Anterior cingulate cortex (tissue), 58 donors: ENCODE results near the gene IL25.

Source experiments
- DNase-seq, 58 donors: peaks; one replicate each; lab custom pipeline; 2025; lab: John Stamatoyannopoulos, UW

Gene IL25

DNA sequence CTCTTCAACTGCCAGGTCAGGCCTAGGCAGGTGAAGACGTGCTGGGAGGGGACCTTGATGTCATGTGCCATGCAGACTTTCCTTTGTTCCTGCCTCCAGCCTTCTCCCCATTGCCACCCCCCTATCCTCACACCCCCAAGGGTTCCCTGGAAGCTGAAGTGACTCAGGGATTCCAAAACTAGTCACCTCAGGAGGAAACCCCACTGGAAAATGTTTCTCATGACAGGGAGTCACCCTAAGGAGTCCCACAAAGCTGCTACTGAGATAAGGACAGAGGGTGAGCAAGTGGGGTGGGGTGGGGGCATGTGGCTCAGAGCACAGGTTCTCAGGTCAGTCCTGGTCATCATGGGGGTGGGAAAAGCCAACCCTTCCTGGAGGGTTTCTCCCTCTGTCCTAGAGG lies 2.4 kb upstream of the IL25 start:
- no peak for DNase-seq

DNA sequence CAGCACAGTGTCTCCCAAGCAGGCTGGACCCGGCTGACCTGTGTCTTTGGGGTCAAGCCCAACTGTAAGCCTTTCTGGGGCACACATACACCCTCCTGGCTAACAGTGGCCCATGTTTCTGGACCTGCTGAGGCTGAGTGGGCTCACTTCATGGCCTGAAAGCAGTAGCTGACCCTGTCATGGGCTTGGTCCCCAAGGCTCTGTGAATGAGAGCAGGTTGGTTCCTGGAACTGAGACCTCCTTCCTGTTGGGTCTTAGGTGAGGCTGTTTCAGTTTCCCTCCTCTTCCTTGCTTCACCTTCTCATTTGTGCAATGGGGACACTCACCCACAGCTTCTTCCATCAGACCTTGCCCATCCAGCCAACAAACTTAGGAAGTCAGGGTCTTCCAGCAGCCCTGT lies 744 bp upstream of the IL25 start:
- DNase-seq, result no peak

DNA sequence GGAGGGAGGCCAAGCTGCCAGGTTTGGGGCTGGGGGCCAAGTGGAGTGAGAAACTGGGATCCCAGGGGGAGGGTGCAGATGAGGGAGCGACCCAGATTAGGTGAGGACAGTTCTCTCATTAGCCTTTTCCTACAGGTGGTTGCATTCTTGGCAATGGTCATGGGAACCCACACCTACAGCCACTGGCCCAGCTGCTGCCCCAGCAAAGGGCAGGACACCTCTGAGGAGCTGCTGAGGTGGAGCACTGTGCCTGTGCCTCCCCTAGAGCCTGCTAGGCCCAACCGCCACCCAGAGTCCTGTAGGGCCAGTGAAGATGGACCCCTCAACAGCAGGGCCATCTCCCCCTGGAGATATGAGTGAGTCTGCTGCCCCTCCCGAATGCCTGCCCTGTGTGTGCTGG lies 432 bp downstream of the IL25 start:
- DNase-seq, result no peak

DNA sequence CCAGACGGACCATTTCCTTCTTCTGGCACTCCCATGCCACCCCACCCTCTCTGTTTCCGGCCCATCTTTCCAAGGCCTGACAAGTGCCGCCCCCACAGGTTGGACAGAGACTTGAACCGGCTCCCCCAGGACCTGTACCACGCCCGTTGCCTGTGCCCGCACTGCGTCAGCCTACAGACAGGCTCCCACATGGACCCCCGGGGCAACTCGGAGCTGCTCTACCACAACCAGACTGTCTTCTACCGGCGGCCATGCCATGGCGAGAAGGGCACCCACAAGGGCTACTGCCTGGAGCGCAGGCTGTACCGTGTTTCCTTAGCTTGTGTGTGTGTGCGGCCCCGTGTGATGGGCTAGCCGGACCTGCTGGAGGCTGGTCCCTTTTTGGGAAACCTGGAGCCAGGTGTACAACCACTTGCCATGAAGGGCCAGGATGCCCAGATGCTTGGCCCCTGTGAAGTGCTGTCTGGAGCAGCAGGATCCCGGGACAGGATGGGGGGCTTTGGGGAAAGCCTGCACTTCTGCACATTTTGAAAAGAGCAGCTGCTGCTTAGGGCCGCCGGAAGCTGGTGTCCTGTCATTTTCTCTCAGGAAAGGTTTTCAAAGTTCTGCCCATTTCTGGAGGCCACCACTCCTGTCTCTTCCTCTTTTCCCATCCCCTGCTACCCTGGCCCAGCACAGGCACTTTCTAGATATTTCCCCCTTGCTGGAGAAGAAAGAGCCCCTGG lies 3.1 kb downstream of the IL25 start:
- no peak for DNase-seq

DNA sequence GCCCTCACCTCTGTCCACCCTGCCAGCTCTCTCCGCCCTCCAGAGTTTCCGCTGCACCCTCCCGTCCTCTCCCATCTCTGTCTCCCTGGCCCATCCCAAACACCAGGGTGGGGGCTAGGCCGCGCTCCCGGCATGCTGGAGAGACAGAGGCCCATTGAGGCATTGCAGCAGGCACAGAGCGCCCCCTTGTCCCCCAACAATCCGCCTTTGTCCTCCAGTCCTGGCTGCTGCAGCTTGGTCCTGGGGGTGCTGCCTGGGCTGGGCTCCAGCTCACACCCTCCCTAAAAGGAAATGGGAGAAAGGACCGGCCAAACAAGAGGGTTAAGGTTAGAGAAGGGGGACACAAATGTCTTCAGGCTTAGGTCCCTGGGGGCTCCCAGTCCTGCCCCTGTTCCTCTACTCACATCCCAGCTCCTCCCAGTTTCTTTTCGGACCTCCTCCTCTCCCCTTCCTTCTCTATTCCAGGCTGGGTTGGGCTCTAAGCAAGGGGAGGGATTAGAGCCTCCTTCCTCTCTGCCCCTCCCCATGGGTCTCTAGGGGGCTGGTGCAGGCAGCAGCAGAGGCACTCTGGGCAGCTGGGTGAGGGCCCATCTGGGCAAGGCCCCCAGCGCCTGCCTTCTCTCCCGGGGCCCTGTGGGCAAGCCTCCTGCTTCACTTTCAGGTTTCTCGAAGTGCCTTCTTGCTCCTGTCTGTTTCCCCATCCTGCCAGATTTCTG lies 4.0 kb downstream of the IL25 start, which contains the start of gene CMTM5:
Gene CMTM5, plus strand, starts transcription at position 565 of the 716 bp plus-strand sequence. CDS start 206 bp downstream, outside the sequence.
- DNase-seq, result peak; percentile 17 to 98 (median 90)

DNA sequence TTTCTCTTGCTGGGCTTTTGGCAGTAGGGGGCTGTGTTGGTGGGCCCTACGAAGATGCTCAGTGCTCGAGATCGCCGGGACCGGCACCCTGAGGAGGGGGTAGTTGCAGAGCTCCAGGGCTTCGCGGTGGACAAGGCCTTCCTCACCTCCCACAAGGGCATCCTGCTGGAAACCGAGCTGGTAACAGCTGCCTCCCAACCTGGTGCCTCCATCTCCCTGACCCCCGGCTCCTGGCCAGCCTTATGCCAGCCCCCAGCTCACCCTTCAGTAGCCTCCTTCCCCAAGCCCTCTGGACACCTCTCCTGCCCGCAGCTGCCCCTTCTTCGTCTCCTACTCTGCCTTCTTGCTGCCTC lies 4.6 kb downstream of the IL25 start:
- DNase-seq, result peak in 4 of 58 donors; percentile 47 to 72 (median 56)

DNA sequence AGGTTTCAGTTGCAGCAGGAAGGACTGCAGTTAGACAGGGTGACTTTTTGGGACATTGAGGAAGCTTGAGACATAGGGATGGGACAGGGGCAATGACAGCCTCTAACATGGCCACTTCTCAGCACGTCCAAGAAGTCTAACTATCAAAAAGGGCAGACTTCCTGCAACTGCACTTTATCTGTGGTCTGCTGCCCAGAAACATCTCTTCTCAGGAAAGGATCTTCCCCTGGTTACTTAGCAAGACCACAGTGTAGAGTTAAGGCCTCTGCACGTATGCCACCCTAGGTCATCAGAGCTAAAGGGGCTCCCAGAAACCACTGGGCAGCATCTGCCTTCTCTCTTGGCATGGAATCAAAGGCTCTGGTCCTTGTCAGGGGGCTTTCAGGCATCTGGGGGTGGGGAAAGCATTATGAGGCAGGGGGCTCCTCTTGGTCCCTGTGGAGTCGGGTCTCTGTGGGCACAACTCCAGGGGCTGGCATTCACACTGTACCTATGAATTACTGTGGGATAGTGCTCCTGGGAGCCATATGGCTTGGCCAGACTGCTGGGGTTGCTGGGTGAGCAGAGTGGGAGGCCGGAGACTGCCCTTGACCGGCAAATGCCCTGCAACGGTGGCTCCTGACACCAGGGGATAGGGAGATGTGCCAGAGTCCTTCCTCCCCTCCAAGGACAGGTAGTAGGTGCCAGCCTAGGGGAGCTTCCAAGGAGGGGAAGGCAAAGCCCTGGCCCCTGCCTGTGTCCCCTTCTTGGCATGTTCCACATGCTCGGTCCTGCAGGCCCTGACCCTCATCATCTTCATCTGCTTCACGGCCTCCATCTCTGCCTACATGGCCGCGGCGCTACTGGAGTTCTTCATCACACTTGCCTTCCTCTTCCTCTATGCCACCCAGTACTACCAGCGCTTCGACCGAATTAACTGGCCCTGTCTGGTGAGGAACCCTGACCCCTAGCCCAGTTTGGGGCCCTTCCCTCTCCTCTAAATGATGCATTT lies 5.3 kb downstream of the IL25 start:
- peak in 1 of 58 donors; percentile 23 for DNase-seq

DNA sequence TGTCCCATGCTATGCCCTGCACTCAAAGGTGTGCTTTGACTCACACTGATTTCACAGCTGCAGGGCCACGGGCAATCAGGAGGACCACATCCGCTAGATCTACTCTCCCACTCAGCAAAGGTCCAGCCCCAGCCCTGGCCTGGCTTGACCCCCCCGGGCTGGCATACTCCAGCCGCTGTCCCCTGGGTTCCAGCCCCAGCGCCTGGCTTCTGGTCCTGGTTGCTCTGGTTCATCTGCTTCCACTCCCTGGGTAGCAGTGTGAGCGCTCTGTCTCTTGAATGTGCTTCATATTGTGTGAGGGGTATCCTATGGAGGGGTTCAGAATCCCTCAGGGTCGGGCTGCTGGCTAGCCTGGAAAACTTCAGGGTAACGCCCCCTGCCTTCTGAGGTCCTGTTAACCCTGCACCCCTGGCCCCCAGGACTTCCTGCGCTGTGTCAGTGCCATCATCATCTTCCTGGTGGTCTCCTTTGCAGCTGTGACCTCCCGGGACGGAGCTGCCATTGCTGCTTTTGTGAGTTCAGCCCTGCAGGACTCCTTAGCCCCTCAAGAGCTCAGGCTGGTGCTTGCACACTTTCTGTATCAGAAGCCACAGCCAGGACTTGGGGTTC lies 6.1 kb downstream of the IL25 start:
- no peak for DNase-seq

DNA sequence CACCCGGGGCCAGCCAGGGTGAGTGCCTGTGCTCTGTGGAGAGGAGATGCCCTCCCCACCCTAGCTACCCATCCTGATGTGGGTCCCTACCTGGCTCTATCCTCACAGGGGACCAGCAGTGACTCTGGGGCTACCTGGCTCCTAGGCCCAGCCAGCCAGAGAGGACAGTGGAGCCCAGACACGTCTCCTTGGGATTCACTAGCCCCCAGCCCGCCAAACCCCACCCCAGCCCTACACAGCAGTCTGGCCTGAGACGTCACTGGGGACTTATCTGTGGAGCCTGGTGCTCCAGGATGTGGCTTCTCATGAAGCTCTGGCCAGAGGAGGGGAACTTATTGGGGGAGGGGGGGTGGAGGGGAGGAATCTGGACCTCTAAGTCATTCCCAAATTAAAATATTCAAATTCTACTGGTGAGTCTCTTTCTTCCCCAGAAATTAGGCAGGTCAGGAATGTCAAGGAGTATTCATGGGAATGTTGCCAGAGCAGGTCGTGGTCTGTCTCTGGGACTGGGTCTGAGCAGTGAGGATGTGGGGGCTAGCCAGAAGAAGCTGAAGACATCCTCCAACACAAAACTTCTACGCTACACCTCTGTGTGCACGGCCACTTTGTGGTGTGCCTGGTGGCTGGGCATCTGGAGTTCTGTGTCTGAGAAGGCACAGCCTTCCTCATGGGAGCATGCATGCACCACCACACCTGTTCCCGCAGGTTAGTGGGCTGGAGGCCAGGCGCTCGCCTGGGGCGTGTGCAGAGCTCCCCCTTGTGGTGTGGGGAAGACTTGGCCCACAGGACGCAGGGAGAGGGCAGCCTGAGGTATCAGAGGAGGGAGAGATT lies 7.0 kb downstream of the IL25 start:
- peak in 22 of 58 donors; percentile 4 to 57 (median 26) for DNase-seq

DNA sequence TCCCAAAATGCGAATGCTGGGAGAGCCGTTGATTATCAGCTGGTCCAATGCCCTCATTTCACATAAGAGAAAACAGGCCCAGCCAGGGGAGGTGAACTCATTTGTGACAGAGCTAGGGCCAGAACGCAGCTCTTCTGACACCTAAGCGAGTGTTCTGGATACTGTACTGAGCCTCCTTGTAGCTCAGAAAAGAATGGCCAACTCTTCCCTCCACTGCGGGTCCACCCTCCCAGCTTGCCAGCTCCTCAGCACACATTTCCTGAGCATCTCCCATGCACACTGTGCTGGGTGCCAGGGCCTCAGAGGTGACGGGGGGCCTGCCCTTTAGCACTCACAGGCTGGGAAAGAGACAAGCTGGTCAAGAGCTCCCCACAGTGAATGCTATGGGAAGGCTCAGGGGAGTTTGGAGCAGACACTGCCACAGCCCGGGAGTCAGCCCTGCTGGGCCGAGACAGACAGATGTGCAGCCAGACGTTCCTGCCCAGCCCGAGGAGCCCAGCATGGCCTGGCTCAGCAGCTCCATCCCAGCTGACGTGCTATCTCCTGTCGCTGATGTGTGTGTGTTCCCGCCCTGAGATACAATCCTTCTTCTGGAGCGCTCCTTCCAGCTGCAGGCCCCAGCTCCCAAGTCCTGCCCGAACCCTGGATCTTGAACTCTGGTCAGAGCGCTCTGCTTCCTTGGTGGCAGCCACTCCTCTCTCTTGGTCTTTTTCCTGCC lies 7.7 kb downstream of the IL25 start:
- DNase-seq, result peak in 10 of 58 donors; percentile 7 to 32 (median 18)

DNA sequence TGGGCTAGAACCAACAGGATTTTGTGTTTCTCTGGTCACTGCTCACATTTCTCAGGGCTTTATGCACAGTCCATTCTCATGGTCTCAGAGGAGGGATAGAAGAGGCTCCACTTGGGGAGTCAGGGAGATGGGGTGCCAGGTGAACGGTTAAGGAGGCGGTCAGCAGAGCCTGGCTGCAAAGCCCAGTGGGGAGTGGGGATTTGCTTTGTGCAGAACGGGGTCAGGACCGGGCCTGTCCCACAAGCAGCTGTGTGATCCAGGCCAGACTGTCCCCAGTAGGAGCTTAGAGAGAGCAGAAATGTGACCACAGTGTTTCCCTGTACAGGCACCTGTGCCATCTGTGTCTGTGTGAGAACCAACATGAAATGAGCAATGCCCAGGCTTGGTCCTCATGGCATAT lies 8.4 kb downstream of the IL25 start:
- DNase-seq, result no peak

DNA sequence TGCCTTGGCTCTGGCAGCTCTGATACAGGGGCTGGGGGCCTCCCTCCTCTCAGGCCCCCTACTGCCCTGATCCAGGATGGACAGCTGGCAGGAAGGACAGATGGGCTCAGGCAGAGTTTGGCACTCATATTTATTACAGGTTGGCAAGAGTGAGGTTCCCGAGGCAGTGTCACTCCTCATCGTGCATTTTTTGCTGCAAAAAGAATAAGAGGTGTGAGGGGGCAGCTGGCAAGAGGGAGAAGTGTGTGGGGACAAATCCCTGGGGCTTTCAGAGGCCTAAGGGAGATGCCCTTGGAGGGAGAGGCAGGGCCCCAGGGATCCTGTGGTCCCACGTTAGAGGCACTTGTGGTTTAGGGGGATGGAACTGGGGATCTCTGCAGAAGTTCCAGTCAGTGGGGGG lies 9.3 kb downstream of the IL25 start:
- no peak for DNase-seq

DNA sequence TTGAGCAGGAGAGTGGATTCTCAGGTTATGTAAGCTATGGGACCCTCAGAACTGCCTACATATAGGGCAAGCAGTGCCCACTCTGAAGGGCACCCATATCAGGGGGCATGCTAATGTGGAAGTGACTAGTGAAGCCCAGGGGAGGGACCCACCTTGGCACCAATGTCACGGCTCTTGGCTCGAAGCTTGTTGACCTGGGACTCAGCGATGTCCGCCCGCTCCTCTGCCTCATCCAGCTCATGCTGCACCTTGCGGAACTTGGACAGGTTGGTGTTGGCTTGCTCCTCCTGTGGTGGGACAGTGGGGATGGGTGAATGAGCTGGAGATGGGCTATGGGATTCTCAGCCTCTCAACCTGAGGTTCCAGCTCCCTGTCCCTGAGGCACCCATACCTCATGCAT lies 9.7 kb downstream of the IL25 start:
- no peak for DNase-seq

DNA sequence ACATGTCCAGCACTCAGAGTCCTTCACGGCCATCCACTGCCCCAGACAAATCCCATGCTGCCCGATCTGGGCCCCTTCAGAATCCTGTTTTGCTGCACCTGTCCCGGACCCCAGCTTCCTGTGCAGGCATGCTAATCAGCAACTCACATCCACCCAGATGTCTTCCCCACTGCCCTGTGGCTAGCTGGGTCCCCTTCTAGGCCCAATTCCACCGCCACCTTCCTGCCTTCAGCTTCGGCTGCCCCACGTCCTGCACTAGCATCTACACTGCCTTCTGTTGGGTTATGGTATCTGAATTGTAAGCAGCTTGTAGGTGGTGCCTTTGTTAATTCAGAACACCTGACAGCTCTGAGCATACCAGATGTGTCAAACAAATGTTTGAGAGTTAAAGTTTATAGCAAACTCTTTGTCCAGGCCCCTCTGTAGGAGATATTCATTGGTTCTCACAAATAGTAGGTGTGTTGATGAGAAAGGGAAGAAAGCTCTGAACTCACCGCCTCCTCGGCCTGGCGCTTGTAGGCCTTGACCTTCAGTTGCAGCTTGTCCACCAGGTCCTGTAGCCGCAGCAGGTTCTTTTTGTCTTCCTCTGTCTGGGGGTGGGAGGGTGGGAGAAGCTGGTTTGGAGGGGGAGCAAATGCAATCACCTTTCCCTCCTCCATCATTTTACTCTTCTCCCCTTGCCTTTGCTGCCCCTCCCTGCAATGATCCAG lies 10.3 kb downstream of the IL25 start:
- DNase-seq, result no peak

DNA sequence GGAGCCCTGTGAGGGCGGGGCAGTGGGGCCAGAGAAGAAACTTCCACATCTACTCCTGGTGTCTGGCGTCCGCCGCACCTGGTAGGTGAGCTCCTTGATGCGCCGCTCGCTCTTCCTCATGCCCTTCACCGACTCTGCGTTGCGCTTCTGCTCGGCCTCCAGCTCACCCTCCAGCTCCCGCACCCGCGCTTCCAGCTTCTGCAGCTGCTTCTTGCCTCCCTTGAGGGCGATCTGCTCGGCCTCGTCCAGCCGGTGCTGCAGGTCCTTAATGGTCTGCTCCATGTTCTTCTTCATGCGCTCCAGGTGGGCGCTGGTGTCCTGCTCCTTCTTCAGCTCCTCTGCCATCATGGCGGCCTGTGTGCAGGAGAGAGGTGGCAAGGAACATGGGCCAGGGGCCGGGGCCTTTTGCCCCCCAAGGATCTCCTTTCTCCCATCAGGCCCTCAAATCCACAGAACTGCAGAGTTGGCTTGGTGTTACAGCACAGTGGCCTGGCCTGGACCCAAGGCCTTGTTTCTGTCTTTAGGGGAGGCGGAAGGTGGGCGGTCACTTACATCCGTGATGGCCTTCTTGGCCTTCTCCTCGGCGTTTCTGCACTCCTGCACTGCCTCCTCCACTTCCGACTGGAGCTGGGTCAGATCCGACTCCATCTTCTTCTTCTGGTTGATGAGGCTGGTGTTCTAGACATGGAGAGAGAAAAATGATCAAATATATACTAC lies 11.9 kb downstream of the IL25 start:
- no peak for DNase-seq

DNA sequence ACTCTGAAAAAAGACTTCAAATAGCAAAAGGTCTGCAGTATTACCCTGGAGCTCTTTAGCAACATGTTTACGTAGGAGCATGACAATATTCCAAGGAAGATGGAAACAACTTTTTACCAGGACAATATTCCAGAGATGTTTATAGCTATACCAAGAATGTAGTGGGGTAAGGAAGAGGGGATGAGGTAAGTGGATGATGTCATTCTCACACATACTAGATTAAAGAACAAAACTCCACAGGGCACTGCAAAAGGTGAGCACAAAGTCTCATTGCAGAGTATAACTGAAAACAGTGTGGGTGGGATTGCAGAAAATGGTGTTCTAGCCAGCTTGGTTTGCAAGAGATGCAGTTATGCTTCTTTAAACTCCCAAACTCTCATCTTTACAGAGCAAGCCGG lies 12.6 kb downstream of the IL25 start:
- DNase-seq, result no peak

DNA sequence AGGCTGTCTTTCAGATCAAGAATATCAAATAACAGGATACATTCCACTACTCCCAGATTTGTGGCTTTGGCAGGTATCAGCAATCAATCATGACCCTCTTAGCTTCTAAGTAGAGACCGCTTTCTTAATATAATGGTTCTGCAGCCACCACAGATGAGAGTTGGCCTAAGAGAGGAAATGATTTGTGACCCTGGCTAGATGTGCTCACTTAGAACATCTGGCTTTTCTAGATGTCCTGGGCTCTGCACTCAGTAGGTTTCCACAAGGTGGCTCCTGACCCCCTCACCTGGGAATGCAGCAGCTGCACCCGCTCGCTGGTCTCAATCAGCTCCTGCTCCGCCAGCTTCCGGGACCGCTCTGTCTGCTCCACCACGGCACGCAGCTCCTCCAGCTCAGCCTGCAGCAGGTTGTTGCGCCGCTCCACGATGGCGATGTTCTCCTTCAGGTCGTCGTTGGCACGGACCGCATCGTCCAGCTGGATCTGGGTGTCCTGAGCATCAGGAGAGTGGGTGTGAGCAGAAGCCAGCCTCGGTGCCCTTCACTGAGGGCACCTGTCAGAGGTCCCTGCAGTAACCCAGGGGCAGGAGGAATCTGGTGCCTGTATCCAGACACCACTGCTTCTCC lies 13.1 kb downstream of the IL25 start:
- no peak for DNase-seq
